MCF 10A (cell line): ENCODE results near the gene TCOF1. TPM values are rescaled to one million over a fixed set of nuclear protein-coding genes. Genes with fewer than 3 reads are reported as not detected.

Experiments used
- BruUV-seq: library from RNA; stranded (reverse); fragments of 400-500 nt; replicated peaks from 2 replicates; lab custom pipeline; 2021; lab: Mats Ljungman, UMichigan
- CTCF ChIA-PET: fragments of 300-600 bp; sonication (Branson Sonifier 250); formaldehyde crosslinking; extraction: SDS; loops from one replicate; lab custom pipeline; 2021; ENCODE audit warnings: antibody characterized with exemption, inconsistent platforms; lab: Yijun Ruan, JAX
- POLR2A ChIA-PET: fragments of 300-600, 350-650 bp; sonication (Branson Sonifier 250); formaldehyde crosslinking; extraction: SDS; loops from one replicate; lab custom pipeline; 2020; ENCODE audit warnings: antibody characterized with exemption, inconsistent platforms; lab: Yijun Ruan, JAX
- DNase-seq: peaks from one replicate; pipeline ENCODE4 v3.0.0-alpha.2; 2018; ENCODE audit not compliant: unreplicated experiment
- H3K27ac Mint-ChIP-seq: one replicate; pipeline ENCODE4 v1.8.0; 2022; ENCODE audit warnings: mild to moderate bottlenecking, low read depth, mixed read lengths; ENCODE audit not compliant: unreplicated experiment
- H3K27me3 Mint-ChIP-seq: one replicate; pipeline ENCODE4 v1.8.0; 2022; ENCODE audit warnings: mixed read lengths; ENCODE audit not compliant: insufficient read depth, unreplicated experiment
- H3K36me3 Mint-ChIP-seq: one replicate; pipeline ENCODE4 v1.8.0; 2022; ENCODE audit warnings: mild to moderate bottlenecking, moderate library complexity, mixed read lengths; ENCODE audit not compliant: insufficient read depth, unreplicated experiment
- H3K4me1 Mint-ChIP-seq: one replicate; pipeline ENCODE4 v1.8.0; 2022; ENCODE audit warnings: mixed read lengths; ENCODE audit not compliant: insufficient read depth, unreplicated experiment
- H3K4me3 Mint-ChIP-seq: one replicate; pipeline ENCODE4 v1.8.0; 2022; ENCODE audit warnings: mild to moderate bottlenecking, moderate library complexity, mixed read lengths; ENCODE audit not compliant: unreplicated experiment
- H3K9me3 Mint-ChIP-seq: one replicate; pipeline ENCODE4 v1.8.0; 2022; ENCODE audit warnings: mixed read lengths; ENCODE audit not compliant: unreplicated experiment
- intact Hi-C: fragments of 100-400 bp; cut with micrococcal nuclease; formaldehyde crosslinking; loops from 2 replicates; pipeline ENCODE4 v1.14.1; 2022
- total RNA-seq: library from RNA; stranded (reverse); gene quantifications from 2 replicates; pipeline ENCODE4 v1.2.3, GENCODE V29; 2022
- TF ChIP-seq, protein P1 (sequence below): fragments of 200-600 bp; IDR thresholded peaks from one replicate; pipeline ENCODE4 v1.8.0; 2022; ENCODE audit warnings: antibody characterized with exemption, mild to moderate bottlenecking; ENCODE audit not compliant: unreplicated experiment

The TCOF1 gene
- total RNA-seq, 1 experiment from 2014 or later: 83.5 TPM

GRCh38 chr5:150404121-150404520 is 46.6 kb downstream of the TCOF1 start:
- intact Hi-C loops: no loop called here
- H3K4me3 Mint-ChIP-seq: no peak overlapping the region
- CTCF ChIA-PET: interaction anchor here (0.5 to 0.6 kb wide), 2 partner anchors 9 to 281 kb away, joined by 3 to 4 read pairs; no protein-coding TSS in a partner anchor

GRCh38 chr5:150404535-150404934 is 47.0 kb downstream of the TCOF1 start:
- TF ChIP-seq, protein P1, sequence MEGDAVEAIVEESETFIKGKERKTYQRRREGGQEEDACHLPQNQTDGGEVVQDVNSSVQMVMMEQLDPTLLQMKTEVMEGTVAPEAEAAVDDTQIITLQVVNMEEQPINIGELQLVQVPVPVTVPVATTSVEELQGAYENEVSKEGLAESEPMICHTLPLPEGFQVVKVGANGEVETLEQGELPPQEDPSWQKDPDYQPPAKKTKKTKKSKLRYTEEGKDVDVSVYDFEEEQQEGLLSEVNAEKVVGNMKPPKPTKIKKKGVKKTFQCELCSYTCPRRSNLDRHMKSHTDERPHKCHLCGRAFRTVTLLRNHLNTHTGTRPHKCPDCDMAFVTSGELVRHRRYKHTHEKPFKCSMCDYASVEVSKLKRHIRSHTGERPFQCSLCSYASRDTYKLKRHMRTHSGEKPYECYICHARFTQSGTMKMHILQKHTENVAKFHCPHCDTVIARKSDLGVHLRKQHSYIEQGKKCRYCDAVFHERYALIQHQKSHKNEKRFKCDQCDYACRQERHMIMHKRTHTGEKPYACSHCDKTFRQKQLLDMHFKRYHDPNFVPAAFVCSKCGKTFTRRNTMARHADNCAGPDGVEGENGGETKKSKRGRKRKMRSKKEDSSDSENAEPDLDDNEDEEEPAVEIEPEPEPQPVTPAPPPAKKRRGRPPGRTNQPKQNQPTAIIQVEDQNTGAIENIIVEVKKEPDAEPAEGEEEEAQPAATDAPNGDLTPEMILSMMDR: no peak
- no TSS peak for BruUV-seq
- intact Hi-C loops: no loop called here
- Mint-ChIP-seq H3K4me1 (no peaks in the 10 kb centered on the region), H3K27ac (no peak overlapping the region), H3K27me3 (no peaks in the 10 kb centered on the region), H3K4me3 (no peak overlapping the region), H3K9me3 (no peaks in the 10 kb centered on the region), H3K36me3 (peaks cover 14% of the 10 kb centered on the region)
- no peak for DNase-seq
- ChIA-PET CTCF (interaction anchor here (0.5 to 0.8 kb wide), 3 partner anchors 9 to 43 kb away, joined by 3 to 4 read pairs (median 4); no protein-coding TSS in a partner anchor), POLR2A (no interaction called here)

More at GRCh38 chr5:150404121-150404520, 46.6 kb downstream of the TCOF1 start:
- H3K36me3 Mint-ChIP-seq: peaks cover 15% of the 10 kb centered on the region
- H3K9me3 Mint-ChIP-seq: no peaks in the 10 kb centered on the region
- POLR2A ChIA-PET: interaction anchor here (0.6 kb wide), 1 partner anchor 359 kb away, joined by 3 read pairs; no protein-coding TSS in a partner anchor
- TF ChIP-seq, protein P1: no peak
- H3K4me1 Mint-ChIP-seq: no peaks in the 10 kb centered on the region
- no peaks in the 10 kb centered on the region for H3K27me3 Mint-ChIP-seq
- no peak for DNase-seq
- no TSS peak for BruUV-seq
- no peak overlapping the region for H3K27ac Mint-ChIP-seq

GRCh38 chr5:150404941-150405816 is 47.7 kb downstream of the TCOF1 start:
- no peak for DNase-seq
- Mint-ChIP-seq H3K36me3 (peaks cover 8% of the 10 kb centered on the region), H3K9me3 (no peaks in the 10 kb centered on the region), H3K27me3 (no peaks in the 10 kb centered on the region), H3K4me3 (no peak overlapping the region), H3K27ac (no peak overlapping the region), H3K4me1 (peaks cover 4% of the 10 kb centered on the region)
- TF ChIP-seq, protein P1: no peak
- BruUV-seq: no TSS peak
- POLR2A ChIA-PET: interaction anchor here (1.0 kb wide), 1 partner anchor 37 kb away, joined by 4 read pairs; no protein-coding TSS in a partner anchor
- intact Hi-C loops: no loop called here
- CTCF ChIA-PET: interaction anchor here (0.5 to 0.9 kb wide), 3 partner anchors 28 to 44 kb away, joined by 3 to 4 read pairs (median 3); no protein-coding TSS in a partner anchor
